PC-3 (cell line): ENCODE results near the gene PCK2. TPM values are rescaled to one million over a fixed set of nuclear protein-coding genes. Genes with fewer than 3 reads are reported as not detected.

ENCODE experiments used
- ATAC-seq: fragments of 200-7000 bp; cut with Tn5 transposase; 2 replicates; pipeline ENCODE4 v1.9.1; 2020; ENCODE audit warnings: mild to moderate bottlenecking, moderate library complexity
- BruUV-seq: library from RNA; stranded (reverse); fragments of 400-500 nt; replicated peaks from 2 replicates; lab custom pipeline; 2021; lab: Mats Ljungman, UMichigan
- CTCF ChIA-PET: fragments of 300-600 bp; sonication (Branson Sonifier 250); formaldehyde crosslinking; loops from one replicate; lab custom pipeline; 2022; ENCODE audit warnings: antibody characterized with exemption; lab: Charles Lee
- POLR2A ChIA-PET: fragments of 300-600 bp; sonication (Branson Sonifier 250); formaldehyde crosslinking; loops from one replicate; lab custom pipeline; 2022; ENCODE audit warnings: antibody characterized with exemption; ENCODE audit not compliant: unreplicated experiment; lab: Charles Lee
- DNase-seq: peaks from one replicate; pipeline ENCODE4 v3.0.0-alpha.2; 2015
- H2AFZ ChIP-seq: fragments of 300-600 bp; sonication (generic); 2 replicates; pipeline ENCODE4 v1.6.0; 2016; ENCODE audit warnings: antibody characterized with exemption, low read length
- H3F3A ChIP-seq: fragments of 300-600 bp; sonication (generic); one replicate; pipeline ENCODE4 v1.6.0; 2017; ENCODE audit warnings: antibody characterized with exemption, low read length, control low read depth, mild to moderate bottlenecking; ENCODE audit not compliant: unreplicated experiment
- H3K27ac ChIP-seq: fragments of 300-600 bp; sonication (generic); 2 replicates; pipeline ENCODE4 v1.5.1; 2016; ENCODE audit warnings: mild to moderate bottlenecking, low read length
- H3K27me3 ChIP-seq: fragments of 300-600 bp; sonication (generic); 2 replicates; pipeline ENCODE4 v1.6.1; 2016; ENCODE audit warnings: low read length, mixed read lengths
- H3K36me3 ChIP-seq: fragments of 300-600 bp; sonication (generic); 2 replicates; pipeline ENCODE4 v1.6.1; 2016; ENCODE audit warnings: low read depth, mixed run types, low read length, mixed read lengths
- H3K4me1 ChIP-seq: fragments of 300-600 bp; sonication (generic); 2 replicates; pipeline ENCODE4 v1.5.1; 2016; ENCODE audit warnings: low read length; ENCODE audit not compliant: insufficient read depth
- H3K4me2 ChIP-seq: fragments of 300-600 bp; sonication (generic); 2 replicates; pipeline ENCODE4 v1.6.0; 2016; ENCODE audit warnings: low read length
- H3K4me3 ChIP-seq: fragments of 300-600 bp; sonication (generic); 2 replicates; pipeline ENCODE4 v1.5.1; 2016; ENCODE audit warnings: mild to moderate bottlenecking, low read length, mixed read lengths
- H3K79me2 ChIP-seq: fragments of 300-600 bp; sonication (generic); 2 replicates; pipeline ENCODE4 v1.6.1; 2017; ENCODE audit warnings: low read length, mixed read lengths
- H3K9ac ChIP-seq: fragments of 300-600 bp; sonication (generic); 2 replicates; pipeline ENCODE4 v1.6.0; 2016; ENCODE audit warnings: mild to moderate bottlenecking, low read length
- H3K9me2 ChIP-seq: fragments of 300-600 bp; sonication (generic); replicated peaks from 2 replicates; pipeline ENCODE4 v1.6.1; 2016; ENCODE audit warnings: mixed run types, low read length, mixed read lengths
- H3K9me3 ChIP-seq: fragments of 300-600 bp; sonication (generic); 2 replicates; pipeline ENCODE4 v1.6.1; 2016; ENCODE audit warnings: low read length, mixed read lengths
- H4K20me1 ChIP-seq: fragments of 300-600 bp; sonication (generic); 2 replicates; pipeline ENCODE4 v1.6.1; 2016; ENCODE audit warnings: low read length, mixed read lengths
- EZH2 ChIP-seq: fragments of 300-600 bp; sonication (generic); IDR thresholded peaks from one replicate; pipeline ENCODE4 v1.6.1; 2017; ENCODE audit warnings: antibody characterized with exemption, mild to moderate bottlenecking, low read length; ENCODE audit not compliant: unreplicated experiment
- EZH2phosphoT487 ChIP-seq: fragments of 300-600 bp; sonication (generic); IDR thresholded peaks from 2 replicates; pipeline ENCODE4 v1.6.1; 2018; ENCODE audit warnings: mild to moderate bottlenecking, antibody characterized with exemption, low read length, borderline replicate concordance
- intact Hi-C: fragments of 100-400 bp; cut with micrococcal nuclease; formaldehyde crosslinking; loops from 2 replicates; pipeline ENCODE4 v1.9.0; 2023
- total RNA-seq: library from RNA; depleted of rRNA; stranded (reverse); fragments of >200 nt; gene quantifications from 2 replicates; pipeline ENCODE4 v1.2.3, GENCODE V29; 2014
- TF ChIP-seq, protein P1 (sequence below): fragments of 300-600 bp; sonication (generic); conservative IDR thresholded peaks from 2 replicates; pipeline ENCODE4 v1.5.1; 2017; ENCODE audit warnings: antibody characterized with exemption, low read depth, mild to moderate bottlenecking, low read length

Gene PCK2
- total RNA-seq, 1 experiment from 2014 or later = 11.6 TPM

DNA sequence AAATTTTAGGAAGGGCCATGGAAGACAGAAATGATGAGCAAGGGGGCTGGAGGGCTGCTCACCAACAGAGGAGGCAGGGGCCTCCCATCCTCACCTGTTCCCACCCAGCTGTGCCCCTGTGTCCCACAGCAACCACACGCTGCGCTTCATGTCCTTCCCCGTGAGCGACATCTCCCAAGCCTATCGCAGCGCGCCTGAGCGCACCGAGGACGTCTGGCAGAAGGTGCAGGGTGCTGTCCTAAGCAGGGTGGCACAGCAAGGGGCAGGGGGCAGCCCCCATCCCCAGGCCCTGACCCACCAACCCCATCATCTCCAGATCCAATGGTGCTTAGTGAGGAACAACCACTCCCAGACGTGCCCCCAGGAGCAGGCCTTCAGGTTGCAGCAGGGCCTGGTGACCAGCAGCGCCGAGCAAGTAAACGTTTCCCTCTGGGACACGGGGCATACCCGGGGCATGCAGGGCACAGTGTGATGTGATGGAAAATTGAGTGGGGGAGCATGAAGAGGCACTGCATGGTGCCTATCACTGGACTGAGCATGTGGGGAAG is 34.2 kb upstream of the PCK2 start:
- Histone ChIP-seq H3K4me3 (no peak overlapping the region), H3K9ac (no peak overlapping the region), H3K36me3 (no peaks in the 10 kb centered on the region), H3K4me1 (no peaks in the 10 kb centered on the region), H3K79me2 (no peaks in the 10 kb centered on the region), H3F3A (no peaks in the 10 kb centered on the region), H3K9me3 (no peaks in the 10 kb centered on the region), H3K4me2 (no peak overlapping the region), H3K27me3 (0 out of 2 replicates have a peak, but pooled peaks cover 2% of the 10 kb centered on the region), H2AFZ (no peak overlapping the region), H4K20me1 (no peaks in the 10 kb centered on the region), H3K9me2 (no peaks in the 10 kb centered on the region), H3K27ac (no peak overlapping the region)
- intact Hi-C loops = loop anchor here (2.0 to 5.0 kb wide), 2 partner anchors 48 to 101 kb away; partner anchors contain the start of gene IRF9
- no TSS peak for BruUV-seq
- TF ChIP-seq, protein P1, sequence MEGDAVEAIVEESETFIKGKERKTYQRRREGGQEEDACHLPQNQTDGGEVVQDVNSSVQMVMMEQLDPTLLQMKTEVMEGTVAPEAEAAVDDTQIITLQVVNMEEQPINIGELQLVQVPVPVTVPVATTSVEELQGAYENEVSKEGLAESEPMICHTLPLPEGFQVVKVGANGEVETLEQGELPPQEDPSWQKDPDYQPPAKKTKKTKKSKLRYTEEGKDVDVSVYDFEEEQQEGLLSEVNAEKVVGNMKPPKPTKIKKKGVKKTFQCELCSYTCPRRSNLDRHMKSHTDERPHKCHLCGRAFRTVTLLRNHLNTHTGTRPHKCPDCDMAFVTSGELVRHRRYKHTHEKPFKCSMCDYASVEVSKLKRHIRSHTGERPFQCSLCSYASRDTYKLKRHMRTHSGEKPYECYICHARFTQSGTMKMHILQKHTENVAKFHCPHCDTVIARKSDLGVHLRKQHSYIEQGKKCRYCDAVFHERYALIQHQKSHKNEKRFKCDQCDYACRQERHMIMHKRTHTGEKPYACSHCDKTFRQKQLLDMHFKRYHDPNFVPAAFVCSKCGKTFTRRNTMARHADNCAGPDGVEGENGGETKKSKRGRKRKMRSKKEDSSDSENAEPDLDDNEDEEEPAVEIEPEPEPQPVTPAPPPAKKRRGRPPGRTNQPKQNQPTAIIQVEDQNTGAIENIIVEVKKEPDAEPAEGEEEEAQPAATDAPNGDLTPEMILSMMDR = no peak
- TF ChIP-seq EZH2phosphoT487 (no peak), EZH2 (no peak)
- DNase-seq (no peak), ATAC-seq (no peak)
- POLR2A ChIA-PET = no interaction called here
- CTCF ChIA-PET = interaction anchor here (1.4 kb wide), 1 partner anchor 49 kb away, joined by 6 read pairs; no protein-coding TSS in a partner anchor

DNA sequence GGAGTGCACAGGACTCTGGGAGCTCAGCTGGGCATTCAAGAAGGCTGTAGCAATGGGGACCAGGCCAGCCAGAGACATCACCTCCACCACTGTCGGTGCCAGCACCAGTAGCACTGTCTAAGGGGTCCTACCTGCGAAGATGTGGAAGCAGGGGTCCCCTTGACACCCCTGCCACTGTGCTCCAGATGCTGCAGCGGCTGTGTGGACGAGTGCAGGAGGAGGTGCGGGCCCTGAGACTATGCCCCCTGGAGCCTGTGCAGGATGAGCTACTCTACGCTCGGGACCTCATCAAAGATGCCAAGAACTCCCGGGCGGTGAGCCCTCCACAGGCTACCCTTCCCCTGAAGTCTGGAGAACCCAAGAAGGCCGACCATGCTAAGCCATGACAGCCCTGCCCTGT is 33.7 kb upstream of the PCK2 start:
- Histone ChIP-seq H3K79me2 (no peaks in the 10 kb centered on the region), H3K4me2 (no peak overlapping the region), H3K27ac (no peak overlapping the region), H3K36me3 (no peaks in the 10 kb centered on the region), H3K4me1 (no peaks in the 10 kb centered on the region), H3K9me3 (no peaks in the 10 kb centered on the region), H3K4me3 (no peak overlapping the region), H3K27me3 (no peaks in the 10 kb centered on the region), H3F3A (no peaks in the 10 kb centered on the region), H4K20me1 (no peaks in the 10 kb centered on the region), H3K9me2 (no peaks in the 10 kb centered on the region), H3K9ac (no peak overlapping the region), H2AFZ (no peak overlapping the region)
- no TSS peak for BruUV-seq
- CTCF ChIA-PET = interaction anchor here (1.4 kb wide), 1 partner anchor 48 kb away, joined by 6 read pairs; no protein-coding TSS in a partner anchor
- DNase-seq = no peak
- TF ChIP-seq EZH2phosphoT487 (no peak), EZH2 (no peak)
- TF ChIP-seq, protein P1 = no peak
- POLR2A ChIA-PET = no interaction called here
- intact Hi-C loops = no loop called here
- no peak for ATAC-seq
